GM12875 (cell line): ENCODE measurements around the gene NRM.
A peak's percentile ranks its signal among the peaks of the same experiment; 100 is the strongest.

Experiments used
- H3K4me3 ChIP-seq: one replicate; pipeline ENCODE4 v1.5.1; 2011; ENCODE audit warnings: low read depth, low read length, control low read depth
- TF ChIP-seq, protein P1 (sequence below): IDR thresholded peaks from 2 replicates; pipeline ENCODE4 v1.5.1; 2011; ENCODE audit warnings: low read depth, mild to moderate bottlenecking, control low read depth, inconsistent platforms, low read length, moderate library complexity, borderline replicate concordance; ENCODE audit not compliant: insufficient read depth

The NRM gene

DNA sequence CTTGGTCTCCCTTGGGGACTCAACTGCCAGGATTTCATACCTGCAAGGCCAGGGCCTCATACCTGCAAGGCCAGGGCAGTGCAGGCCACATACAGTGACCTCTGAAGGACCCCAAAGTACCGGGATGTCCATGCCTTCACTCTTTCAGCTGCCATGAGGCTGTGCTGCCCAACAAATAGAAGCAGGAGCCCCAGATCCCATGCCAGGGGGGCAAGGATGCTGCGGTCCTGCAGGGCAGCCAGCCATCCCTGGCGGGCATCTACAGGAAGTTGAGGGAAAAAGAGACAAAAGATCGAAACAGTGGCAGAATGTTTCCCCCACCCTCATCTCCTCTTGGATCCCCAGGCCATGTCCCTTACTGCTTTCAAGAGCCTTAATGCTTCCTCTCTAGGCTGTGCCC is 799 bp downstream of the NRM start:
- TF ChIP-seq, protein P1, sequence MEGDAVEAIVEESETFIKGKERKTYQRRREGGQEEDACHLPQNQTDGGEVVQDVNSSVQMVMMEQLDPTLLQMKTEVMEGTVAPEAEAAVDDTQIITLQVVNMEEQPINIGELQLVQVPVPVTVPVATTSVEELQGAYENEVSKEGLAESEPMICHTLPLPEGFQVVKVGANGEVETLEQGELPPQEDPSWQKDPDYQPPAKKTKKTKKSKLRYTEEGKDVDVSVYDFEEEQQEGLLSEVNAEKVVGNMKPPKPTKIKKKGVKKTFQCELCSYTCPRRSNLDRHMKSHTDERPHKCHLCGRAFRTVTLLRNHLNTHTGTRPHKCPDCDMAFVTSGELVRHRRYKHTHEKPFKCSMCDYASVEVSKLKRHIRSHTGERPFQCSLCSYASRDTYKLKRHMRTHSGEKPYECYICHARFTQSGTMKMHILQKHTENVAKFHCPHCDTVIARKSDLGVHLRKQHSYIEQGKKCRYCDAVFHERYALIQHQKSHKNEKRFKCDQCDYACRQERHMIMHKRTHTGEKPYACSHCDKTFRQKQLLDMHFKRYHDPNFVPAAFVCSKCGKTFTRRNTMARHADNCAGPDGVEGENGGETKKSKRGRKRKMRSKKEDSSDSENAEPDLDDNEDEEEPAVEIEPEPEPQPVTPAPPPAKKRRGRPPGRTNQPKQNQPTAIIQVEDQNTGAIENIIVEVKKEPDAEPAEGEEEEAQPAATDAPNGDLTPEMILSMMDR: no peak
- peak overlapping the region; percentile 76 for H3K4me3 ChIP-seq

DNA sequence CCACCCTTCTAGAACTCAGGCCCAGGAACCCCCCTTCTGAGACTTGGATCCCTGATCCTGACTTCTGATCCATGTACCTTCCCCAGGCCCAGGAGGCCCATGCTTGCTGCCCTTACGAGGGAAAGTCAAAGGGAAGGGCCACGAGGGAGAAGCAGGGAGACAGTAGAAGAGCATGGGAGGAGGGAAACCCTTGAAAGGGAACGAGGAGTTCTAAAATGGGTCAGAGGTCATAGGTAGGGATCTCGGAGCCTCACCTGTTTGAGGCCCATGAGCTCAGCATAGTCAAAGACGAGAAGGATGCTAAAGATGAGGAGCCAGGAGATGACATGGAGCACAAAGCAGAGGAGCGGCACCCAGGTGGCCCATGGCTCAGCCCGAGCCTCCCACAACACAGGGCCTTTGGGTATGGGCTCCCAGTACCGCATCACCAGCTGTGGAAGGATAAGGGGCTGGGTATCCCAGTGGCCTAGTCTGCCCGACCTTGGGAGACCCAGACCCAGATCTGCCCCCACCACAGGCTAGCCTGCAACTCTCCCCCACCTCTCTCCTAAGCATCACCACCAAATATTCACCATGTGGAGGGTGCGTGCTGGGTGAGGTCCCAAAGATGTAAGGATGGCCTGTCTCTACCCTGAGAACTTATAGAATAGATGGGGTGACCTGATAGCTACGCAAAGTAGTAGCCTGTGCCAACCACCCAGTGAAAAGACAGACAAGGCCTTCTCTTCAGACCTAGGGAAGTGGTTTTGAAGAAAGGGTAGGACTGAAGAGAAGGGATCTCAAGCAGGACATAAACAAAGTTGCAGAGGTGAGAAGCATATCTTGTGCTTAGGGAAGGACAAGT is 1.5 kb downstream of the NRM start:
- H3K4me3 ChIP-seq: peak overlapping the region; percentile 76
- TF ChIP-seq, protein P1: no peak

DNA sequence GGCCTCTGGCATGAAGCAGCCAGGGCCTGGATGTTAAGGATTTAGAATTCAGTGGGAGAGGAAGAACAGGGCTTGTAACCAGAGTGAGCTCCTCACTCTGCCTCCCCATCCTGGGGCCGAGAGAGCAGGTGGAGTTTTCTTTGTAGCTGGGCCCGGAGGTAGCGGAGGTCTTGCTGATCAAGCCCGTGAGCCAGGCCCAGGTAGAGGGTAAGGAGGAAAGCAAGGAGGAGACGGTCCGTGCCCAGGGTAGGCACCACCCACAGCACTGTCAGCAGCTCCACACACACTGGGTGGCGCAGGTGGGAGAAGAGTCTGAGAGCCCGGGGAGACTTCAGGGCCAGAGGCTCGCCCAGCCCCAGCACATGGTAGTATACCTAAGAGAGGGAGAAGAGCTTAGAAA is 2.2 kb downstream of the NRM start:
- peak overlapping the region; percentile 76 for H3K4me3 ChIP-seq
- TF ChIP-seq, protein P1: 0 out of 2 replicates have a peak, but pooled peaks have one; percentile 5

DNA sequence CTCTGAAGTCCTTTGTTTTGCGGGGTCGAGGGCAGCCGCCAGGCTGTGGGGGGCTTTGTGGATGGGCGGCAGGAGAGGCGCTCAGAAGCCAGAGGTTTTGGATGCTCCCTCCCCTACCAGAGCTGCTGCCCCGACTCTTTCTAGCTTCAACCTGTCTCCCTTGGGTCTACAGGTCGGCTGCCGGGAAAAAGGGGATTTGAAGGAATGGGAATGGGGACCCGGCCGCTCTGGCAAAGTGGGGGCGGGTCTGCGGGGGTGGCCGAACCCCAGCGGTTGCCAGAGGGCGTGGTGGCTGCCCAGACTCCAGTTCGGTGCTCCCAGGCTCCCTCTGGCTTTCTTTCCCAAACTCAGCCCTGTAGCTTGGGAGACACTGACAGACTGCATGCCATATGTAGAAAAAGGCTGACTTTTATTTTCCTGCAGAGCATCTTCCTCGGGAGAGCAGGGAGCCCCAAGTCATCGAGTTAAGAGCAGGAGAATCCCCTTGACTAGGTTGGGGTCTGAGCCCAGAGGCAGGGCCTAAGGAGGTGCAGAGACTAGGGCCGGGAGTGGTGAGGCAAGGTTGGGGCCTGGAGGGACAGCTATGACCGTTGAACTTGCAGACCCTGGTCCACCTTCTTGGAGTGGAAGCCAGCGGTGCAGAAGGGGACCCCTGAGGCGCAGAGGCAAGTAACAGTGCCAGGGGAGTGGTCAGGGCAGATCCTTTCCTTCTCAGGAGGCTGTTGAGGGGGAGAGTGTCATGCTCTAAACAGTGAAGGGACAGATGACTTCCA is 2.9 kb downstream of the NRM start:
- H3K4me3 ChIP-seq: peak overlapping the region; percentile 76
- TF ChIP-seq, protein P1: no peak

DNA sequence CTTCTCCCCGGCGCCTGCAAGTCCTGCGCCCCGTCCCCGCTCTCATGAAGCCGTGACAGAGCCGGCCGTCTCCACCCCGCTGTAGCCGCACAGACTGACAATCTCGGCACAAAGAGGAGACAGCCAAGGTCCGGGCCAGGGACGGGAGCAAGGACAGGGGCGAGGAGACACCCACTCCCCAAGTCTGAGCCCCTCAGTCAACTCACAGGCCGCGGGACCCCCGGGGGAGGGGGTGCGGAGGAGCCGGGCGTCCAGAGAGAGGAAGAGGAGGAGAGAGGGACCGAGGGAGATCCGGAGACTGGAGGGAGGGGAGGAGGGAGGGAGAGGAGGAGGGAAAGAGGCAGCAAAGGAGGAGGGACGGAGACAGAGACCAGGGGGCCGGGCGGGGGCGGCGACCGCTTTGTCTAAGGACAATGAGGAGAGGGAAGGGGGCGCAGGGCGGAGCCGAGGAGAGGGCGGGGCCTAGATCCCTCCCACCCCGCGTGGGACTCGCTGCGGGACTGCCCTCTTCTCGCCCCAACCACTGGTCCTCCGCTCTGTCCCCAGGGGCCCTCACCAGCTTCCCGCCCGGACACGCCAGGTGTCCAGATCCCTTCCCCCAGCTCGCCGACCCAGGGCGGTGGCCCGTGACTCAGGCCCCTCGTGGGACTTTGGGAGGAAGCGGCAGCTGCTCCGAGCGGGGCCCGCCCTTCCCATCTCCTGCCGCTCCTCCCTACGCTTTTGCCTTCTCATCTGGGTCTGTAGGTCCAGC is 3.7 kb downstream of the NRM start:
- TF ChIP-seq, protein P1: no peak
- peak overlapping the region; percentile 76 for H3K4me3 ChIP-seq

DNA sequence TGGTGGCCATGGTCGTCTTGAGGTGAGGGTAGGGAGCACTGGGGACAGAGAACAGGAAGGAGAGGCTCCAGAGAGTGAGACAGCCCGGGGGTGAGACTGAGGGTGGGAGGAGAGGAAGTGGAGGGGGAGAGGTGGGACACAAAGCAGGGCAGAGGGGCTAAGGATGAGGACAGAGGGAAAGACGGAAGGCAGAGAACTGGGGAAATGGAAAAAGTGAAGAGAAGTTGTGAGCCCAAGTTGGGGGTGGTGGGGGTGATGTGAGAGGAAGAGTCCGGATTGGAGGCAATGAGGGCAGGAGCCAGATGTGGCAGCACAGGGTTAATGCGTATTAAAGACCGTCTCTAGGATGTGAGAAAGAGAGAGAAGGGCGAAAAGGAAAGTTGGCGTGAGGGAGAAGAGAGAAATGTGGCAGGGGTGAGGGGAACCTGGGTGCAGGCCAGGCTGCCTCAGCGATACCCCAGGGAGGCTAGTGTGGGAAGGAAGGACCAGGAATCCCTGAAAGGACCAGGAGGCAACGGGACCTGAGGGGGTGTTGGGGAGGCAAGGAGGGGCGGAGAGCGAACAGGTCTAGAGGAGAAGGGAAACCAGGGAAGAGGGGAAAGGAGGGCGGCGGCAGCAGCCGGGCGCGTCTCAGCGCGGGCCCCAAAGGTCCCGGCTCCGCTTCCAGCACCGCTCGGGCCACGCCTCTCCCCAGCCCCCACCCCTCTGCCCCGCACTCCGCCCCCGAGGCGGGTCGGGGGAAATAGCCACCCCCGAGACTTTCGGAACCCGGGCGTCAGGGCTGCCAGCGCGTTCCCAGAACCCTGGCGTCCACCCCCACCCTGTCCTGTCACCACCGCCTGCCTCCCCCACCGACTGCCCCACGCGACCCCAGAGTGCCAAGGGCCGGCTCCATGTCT is 4.5 kb downstream of the NRM start, which contains the start of gene PPP1R18:
TSS of gene PPP1R18 (minus strand) at position 637 of the 899 bp plus-strand sequence. CDS start at position 10, 627 bp downstream.
- peak within 1 kb of the TSS; percentile 76 for H3K4me3 ChIP-seq
- TF ChIP-seq, protein P1: no peak
